HG02610 (cell line): Measurements from ENCODE around the gene HTT.
"Not testable (repeated sequence)": the region's sequence is repeated elsewhere in the genome, so short reads cannot be mapped to it uniquely, and the experiment has no call there.

Experiments used
- ATAC-seq: cut with Tn5 transposase; IDR thresholded peaks from one replicate; pipeline ENCODE4 v1.9.1; 2021; ENCODE audit warnings: mild to moderate bottlenecking, moderate library complexity; ENCODE audit not compliant: unreplicated experiment

The HTT gene

DNA sequence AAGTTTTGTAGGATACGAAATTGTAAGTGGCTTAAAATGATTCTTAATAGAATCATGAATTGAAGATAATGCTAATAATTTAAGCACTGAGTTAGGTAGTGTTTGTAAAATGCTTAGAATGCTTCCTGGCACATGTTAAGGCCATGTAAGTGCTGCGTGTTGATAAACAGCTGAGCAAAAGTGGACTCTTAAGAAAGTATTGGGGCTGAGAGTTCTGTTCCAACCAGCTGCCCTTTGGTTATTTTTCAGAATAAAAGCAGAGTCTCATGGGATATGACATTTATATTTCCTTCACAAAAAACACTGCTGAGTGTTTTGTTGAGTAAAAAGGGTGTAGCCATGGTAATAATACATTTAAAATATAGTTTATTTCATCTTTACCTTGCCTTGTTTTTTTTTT lies 42.5 kb downstream of the HTT start:
- no peak for ATAC-seq

DNA sequence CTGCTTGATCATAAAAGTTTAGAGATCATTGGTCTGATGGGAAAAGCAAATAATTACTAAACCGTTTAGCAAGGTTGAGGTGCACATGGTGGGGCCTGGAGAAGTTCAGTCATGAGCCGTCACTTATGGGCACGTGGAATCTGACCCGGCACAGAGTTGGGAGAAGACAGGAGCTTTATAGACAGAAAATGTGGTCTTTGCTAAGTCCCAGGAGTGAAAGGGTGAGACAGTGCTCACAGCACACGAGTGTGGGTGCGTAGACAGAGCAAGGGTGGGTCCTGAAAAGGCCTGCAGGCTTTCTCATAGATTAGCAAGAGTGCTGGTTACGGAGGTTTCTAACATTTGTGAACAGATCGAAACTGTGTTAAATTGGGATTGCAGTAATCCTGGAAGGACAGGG lies 43.8 kb downstream of the HTT start:
- no peak for ATAC-seq

DNA sequence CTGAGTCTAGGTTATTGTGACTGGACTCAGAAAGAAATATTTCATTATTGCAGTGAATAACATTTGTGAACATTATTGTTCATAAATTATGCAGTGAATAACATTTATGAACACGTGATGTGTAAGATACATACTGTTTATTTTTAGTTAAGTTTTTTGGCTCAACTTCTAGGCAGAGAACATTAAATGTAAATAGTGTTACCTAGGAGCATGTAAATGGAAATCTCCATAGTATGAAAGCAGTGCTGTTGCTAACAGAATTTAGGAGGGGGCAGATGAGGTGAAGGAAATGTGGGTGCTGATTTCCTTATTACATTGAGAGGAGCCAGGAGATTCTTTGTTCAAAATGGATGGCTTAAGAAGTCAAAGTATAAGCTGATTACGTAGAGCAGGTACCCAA lies 45.0 kb downstream of the HTT start:
- ATAC-seq, result no peak

DNA sequence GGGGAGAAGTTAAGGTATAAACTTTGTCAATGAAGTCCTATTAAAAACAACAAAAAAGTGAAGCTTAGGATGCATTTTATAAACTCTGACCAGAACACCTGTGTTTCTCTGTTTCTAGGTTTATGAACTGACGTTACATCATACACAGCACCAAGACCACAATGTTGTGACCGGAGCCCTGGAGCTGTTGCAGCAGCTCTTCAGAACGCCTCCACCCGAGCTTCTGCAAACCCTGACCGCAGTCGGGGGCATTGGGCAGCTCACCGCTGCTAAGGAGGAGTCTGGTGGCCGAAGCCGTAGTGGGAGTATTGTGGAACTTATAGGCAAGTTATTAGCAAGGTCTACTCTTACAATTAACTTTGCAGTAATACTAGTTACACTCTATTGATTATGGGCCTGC lies 46.6 kb downstream of the HTT start:
- ATAC-seq, result no peak

DNA sequence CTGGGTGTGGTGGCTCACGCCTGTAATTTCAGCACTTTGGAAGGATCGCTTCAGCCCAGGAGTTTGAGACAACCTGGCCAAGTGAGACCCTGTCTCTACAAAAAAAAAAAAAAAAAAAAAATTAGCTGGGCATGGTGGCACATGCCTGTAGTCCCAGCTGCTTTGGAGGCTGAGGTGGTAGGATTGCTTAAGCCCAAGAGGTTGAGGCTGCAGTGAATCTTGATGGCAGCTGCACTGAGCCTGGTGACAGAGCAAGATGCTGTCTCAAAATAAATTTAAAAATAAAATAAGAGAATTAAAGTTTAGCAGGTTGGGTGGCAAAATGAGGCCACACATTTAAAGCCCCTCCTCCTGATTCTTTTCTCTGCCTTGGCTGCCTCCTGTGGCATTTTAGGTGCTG lies 47.1 kb downstream of the HTT start:
- ATAC-seq, result no peak

DNA sequence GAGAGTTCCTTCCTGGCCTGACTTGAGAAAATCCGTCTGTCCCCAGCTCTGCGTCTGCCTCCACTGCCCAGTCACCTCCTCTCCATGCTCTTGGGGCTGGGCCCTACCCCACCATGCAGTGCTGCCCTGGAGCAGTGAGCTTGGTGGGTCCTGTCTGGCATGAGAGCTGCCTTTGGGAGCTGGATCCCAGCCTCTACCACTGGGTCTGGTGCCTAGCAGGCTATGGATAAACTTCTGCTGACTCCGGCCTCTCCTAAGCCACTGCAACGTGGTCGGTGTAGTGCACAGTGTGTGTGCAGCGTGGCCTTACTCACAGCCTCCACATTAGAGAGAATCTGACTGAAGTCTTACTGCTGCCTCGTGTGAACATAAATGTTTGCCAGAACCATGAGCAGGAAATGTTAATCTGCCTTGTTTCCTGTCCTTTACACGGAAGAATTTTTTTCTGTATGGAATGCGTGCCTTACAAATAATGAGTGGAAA lies 47.6 kb downstream of the HTT start:
- no peak for ATAC-seq

DNA sequence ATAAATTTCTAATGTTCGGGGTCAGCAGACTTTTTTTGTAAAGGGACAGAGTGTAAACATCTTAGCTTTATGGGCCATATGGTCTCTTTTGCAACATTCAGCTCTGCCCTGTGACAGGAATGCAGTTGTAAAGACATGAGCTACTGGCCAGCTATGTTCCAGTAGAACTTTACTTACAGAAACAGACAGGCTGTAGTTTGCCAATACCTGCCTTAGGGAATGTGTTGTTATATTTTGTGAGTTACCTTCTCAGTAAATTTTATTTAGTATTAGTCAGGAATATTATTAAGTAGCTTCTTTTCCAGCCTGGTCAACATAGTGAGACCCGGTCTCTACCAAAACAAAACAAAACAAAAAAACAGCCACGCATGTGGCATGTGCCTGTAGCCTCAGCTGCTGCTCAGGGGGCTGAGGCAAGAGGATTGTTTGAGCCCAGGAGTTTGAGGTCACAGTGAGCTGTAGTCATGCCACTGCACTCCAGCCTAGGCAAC lies 48.7 kb downstream of the HTT start:
- ATAC-seq, result no peak

DNA sequence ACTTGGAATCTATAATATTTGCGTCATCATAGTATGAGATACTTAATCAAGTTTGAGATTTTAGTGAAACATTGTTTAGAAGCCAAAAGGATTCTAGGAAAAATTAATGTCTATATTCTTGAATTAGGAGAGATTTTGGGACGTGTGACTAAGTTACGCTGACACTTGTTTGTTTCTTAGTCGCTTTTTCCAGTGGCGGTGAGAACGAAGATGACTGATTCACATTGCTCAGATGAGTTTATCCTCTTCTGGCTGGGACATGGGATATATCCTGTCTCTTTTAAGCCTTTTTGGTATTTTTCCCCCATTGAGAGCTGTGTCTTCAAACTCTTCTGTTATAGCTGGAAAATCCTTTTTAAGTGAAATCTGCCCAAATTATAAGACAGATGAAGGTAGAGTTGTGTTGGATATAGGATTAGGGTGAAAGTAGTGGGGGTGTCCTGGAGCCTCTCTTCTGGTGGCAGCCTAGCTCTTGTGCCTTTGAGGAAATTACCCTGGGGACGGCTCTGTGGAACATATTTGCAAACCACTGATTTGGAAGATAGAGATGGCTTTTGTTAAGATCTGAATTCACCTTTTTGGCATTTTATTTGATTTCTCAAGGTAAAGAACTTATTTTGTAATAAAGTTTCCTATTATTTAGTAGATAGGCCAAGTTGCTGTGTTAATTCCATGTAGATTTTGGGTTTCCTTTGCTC lies 49.7 kb downstream of the HTT start:
- no peak for ATAC-seq

DNA sequence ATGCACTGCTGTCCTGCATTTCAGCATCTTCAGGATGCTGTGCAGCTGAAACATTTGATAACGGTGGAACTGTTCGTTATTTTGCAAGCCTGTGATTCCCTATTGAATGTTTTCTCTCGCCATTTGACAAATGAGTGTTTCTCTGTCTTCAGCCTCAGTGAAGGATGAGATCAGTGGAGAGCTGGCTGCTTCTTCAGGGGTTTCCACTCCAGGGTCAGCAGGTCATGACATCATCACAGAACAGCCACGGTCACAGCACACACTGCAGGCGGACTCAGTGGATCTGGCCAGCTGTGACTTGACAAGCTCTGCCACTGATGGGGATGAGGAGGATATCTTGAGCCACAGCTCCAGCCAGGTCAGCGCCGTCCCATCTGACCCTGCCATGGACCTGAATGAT lies 52.6 kb downstream of the HTT start:
- no peak for ATAC-seq

DNA sequence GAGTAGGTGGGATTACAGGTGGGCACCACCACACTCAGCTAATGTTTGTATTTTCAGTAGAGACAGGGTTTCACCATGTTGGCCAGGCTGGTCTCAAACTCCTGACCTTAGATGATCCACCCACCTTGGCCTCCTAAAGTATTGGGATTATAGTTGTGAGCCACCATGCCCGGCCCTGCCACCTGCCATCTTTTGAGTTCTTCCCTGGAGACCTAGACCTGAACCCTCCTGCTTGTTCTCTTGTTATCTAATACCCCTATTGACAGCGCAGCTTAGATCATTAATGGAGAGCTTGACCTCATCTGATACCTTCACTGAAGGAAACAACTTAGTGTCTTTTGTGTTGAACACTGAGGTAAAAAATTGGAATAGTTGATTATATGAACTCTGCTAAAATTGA lies 53.6 kb downstream of the HTT start:
- ATAC-seq, result no peak

DNA sequence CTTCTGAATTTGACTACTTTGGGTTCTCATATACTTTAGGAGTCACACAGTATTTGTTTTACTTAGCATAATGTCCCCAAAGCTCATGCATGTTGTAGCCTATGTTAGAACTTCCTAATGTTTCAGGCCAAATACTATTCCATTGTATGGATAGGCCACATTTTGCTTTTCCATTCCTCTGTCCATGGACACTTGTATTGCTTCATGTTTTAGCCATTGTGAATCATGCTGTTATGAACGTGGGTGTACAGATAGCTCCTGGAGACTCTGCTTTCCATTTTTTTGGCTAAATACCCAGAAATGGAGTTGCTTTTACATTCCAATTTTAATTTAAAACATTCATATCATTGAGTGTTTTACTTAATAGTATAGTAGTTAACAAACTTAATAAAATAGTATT lies 54.5 kb downstream of the HTT start:
- ATAC-seq, result no peak

DNA sequence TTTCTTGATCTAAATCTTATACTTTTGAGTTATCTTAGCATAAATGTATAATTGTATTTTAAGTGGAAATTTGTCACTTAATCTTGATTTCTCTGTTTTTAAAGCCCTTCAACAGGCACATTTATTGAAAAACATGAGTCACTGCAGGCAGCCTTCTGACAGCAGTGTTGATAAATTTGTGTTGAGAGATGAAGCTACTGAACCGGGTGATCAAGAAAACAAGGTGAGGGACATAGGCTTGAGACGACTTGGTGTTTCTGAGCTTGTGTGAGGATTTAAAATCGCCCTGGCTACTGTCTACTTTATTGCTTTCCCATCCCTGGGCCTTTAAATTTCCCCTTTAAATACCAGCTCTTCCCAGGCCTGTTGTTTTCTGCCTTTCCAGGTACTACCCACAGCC lies 55.7 kb downstream of the HTT start:
- no peak for ATAC-seq

DNA sequence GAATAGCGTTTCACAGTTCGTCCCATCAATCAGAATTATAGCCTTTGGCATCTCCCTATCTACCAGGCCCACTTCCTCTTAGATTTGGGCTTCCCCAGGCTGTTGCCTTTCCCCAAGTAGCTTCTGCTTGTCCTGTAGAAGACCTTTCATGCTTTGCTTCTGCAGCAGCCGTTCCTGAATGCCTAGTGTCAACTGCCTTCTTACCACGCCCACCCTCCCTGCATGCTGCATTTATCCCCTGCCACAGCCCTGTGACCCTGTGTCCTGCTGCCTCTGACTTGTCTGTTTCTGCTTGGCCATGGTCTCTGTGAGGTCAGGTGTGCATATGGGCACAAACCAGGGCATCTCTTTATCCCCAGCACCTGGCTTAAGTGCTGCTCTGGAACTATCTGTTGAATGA lies 56.3 kb downstream of the HTT start:
- no peak for ATAC-seq

DNA sequence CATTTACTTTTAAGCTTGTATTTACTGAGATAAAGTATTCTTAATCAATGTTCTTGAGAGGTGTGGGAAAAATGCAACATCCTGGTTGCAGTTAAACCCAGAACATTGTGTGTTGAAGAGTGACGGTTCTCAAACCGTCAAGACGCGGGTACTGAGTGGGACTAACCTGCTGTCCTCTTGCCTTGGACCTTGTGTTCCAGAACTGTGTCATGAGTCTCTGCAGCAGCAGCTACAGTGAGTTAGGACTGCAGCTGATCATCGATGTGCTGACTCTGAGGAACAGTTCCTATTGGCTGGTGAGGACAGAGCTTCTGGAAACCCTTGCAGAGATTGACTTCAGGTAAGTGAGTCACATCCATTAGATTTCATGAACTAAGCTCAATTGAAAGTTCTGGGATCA lies 59.7 kb downstream of the HTT start:
- no peak for ATAC-seq

DNA sequence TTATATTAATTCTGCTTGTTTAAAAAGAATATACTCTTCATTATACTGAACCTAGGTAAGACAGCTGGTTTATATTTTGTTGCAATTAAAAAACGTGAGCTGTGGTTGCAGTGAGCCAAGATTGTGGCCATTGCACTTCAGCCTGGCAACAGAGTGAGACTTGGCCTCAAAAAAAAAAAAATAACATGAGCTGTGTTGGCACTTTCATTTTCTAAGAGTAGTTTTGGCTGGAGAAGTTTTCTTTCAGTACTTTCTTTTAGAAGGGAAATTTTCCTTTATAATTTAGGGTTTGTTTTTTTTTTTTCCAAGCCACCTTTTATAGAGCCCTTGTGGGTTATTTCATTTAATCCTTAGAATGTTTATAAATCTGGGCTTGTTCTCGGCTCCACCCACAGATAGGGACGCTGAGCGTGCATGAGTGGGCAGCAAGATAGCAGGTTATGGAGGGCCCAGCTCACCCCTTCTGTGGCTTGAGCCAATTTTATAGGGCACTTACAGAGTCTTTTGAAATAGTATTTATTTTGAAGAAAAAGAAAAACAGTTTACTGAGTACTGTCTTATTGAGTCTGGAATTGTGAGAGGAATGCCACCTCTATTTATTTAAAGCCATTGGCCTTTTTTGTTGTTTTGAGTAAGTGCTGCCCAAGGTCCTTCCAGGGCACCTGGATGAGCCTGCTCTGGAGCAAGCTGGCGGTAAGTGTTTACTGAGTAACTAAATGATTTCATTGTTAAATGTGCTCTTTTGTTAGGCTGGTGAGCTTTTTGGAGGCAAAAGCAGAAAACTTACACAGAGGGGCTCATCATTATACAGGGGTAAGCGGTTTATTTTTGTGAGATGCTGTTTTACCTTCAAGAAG lies 60.9 kb downstream of the HTT start:
- ATAC-seq, result no peak

DNA sequence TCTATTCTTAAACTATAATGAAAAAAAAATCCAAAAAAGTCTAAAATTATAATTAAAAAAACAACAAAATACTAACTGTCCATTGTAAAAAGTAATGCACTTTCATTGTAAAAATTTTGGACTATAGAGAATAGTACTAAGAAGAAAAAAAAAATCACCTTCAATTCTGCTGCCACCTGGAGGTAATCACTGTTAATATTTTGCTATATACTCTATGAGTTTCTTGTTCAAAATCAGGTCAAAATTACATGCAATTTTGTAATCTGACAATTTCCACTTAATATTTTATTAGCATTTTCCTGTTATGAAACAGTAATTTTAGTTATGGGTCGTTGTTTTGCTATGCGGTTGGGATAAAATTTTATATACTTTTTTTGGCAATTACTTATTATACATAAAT lies 62.0 kb downstream of the HTT start:
- ATAC-seq, result no peak

DNA sequence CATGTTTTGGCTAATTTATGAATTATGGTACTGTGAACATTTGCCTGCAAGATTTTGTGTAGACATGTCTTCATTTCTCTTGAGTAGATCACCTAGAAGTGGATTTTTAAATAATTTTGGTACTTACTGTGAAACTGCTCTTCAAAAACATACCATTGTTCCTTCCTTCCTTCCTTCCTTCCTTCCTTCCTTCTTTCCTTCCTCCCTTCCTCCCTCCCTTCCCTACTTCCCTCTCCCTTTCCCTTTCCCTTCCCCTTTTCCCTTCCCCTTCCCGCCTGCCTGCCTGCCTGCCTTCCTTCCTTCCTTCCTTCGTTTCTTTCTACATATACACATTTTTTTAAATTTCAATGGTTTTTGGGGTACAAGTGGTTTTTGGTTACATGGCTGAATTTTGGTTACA lies 63.4 kb downstream of the HTT start:
- ATAC-seq, result no peak

DNA sequence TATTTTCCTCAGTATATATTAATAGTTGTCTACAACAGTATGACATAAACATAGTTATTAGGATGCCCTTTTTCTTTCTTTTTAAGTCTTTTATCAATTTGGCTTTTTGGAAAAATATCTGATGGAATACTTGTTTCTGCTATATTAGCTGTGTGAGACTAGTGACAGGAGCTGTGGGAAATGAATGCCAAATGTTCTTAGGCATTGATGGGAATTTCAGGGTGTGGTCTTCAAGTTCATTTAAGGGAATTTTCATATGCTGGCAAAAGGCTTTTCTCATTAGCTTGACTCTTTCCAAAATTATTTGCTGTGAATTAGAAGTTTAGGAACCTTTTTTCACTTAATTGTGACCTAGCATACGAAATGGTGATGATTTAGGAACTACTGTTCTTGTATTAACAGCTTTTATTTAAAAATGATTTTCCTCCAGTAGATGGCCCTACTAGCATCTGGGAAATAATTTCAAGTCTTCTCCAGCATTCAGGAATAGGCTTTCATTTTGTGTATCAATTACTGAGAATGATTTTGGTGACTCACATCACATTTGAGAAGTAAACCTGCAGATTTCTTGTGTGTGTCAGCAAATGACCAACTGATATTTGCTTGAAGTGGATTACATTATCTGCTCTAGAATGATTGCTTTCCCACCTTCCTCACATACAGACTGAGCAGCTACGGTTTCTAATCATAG lies 70.9 kb downstream of the HTT start:
- no peak for ATAC-seq

DNA sequence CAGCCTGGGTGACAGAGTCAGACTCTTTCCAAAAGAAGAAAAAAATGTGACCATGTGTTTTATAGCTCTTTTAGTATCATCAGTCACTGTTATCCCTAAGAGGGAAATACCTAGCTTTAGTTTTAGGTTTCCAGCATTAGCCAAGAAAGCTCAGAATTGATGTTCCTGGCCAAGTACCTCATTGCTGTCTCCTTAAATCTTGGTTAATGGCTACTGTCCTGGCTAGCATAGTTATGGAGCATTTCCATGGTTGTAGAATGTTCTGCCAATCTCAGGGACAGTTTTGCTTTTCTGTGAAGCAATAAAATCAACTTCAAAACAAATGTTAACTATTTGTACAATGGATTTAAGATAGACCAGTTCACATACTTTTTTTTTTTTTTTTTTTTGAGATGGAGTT lies 74.4 kb downstream of the HTT start:
- ATAC-seq, result no peak

DNA sequence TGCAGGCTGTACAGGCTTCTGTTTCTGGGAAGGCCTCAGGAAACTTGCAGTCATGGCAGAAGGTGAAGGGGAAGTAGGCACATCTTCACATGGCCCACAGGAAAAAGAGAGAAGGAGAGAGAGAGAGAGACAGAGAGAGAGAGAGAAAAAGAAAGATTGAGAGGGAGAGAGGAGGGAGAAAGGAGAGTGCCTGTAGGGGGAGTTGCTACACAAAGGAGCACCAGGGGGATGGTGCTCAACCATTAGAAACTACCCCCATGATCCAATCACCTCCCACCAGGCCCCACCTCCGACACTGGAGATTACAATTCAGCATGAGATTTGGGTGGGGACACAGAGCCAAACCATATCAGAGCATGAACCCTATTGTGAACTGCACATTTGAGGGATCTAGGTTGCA lies 76.8 kb downstream of the HTT start:
- not testable (repeated sequence) for ATAC-seq

DNA sequence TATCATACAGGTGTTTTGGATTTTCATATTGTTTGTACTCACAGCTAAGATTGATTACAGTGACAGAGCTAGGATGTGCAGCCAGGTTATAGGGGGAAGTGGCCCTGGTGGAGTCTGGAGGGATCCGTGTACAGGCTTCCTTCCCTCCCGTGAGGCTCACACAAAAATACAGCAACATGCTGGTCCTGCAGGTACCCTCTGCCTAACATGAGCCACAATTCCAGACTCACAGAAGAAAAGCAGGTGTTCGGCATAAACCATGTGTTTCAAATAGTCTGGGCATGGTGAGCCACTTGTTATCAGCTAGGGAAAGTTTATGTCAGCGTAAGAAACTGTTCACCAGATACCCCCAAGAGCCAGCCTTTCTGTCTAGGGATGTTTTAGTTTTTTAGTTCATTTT lies 82.9 kb downstream of the HTT start:
- no peak for ATAC-seq

DNA sequence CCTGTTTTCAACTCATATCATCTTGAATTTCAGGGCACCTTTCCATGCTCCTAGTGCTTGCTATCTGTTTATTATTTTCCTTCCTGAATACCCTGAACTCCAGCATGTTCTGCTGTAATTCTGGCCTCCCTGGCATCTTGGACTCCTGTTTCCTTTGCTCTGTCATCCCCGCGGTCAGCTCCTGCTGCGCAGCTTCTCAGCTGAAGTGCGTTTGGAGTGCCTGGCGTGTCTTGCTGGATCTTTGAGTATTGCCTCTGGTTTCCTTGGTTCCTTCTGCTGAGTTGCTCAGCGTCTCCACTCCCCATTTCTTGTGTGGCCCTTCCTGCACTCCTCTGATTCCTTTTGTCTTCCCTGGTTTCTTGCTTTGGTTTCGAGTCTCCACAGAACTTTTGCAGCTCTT lies 84.4 kb downstream of the HTT start:
- no peak for ATAC-seq
